A549 (cell line): ENCODE measurements around the gene NUDT19. TPM values are rescaled to one million over a fixed set of nuclear protein-coding genes. Genes with fewer than 3 reads are reported as not detected.

Experiments
- ATAC-seq, 2 experiments: fragments of 200-7000 bp in 1 of 2; fragments of >200 bp in 1 of 2; cut with Nextera tagmentation in 1 of 2; cut with Tn5 transposase in 1 of 2; 3 replicates each; pipeline versions ENCODE4 v1.8.0 to v1.9.1; 2018 to 2020; ENCODE audit warnings: mild to moderate bottlenecking in 1 of 2, moderate library complexity in 1 of 2
- CTCF ChIA-PET: fragments of 300-600 bp; sonication (Branson Sonifier 250); formaldehyde crosslinking; extraction: SDS; loops from one replicate; lab custom pipeline; 2021; ENCODE audit warnings: antibody characterized with exemption, inconsistent platforms; lab: Yijun Ruan, JAX
- POLR2A ChIA-PET: fragments of 350-600 bp; formaldehyde crosslinking; extraction: SDS; loops from one replicate; lab custom pipeline; 2021; ENCODE audit warnings: antibody characterized with exemption, inconsistent platforms; lab: Yijun Ruan, JAX
- DNase-seq, 2 experiments: peaks; one replicate each; pipeline versions ENCODE4 v3.0.0 to v3.0.0-alpha.2; 2011 to 2016; ENCODE audit warnings: low read depth in 1 of 2, low spot score in 1 of 2
- FAIRE-seq: peaks from 2 replicates; lab custom pipeline; 2011; peaks lifted over from hg19 to GRCh38; lab: Jason Lieb, UNC
- H3K27ac ChIP-seq, 2 experiments: fragments of >200 bp; sonication (Bioruptor Twin); formaldehyde crosslinking; 3 replicates each; pipeline ENCODE4 v1.5.1; 2016 to 2017
- H3K4me1 ChIP-seq: fragments of >200 bp; sonication (Bioruptor Twin); formaldehyde crosslinking; 3 replicates; pipeline ENCODE4 v1.6.1; 2016
- H3K4me2 ChIP-seq: fragments of >200 bp; sonication (Bioruptor Twin); formaldehyde crosslinking; 3 replicates; pipeline ENCODE4 v1.6.1; 2016
- H3K4me3 ChIP-seq: fragments of >200 bp; sonication (Bioruptor Twin); formaldehyde crosslinking; 3 replicates; pipeline ENCODE4 v1.5.1; 2016
- H3K9me3 ChIP-seq: fragments of >200 bp; sonication (Bioruptor Twin); formaldehyde crosslinking; 3 replicates; pipeline ENCODE4 v1.6.1; 2016
- CEBPB ChIP-seq, 2 experiments: fragments of >200 bp in 1 of 2; sonication (Bioruptor Twin) in 1 of 2; formaldehyde crosslinking in 1 of 2; IDR thresholded peaks; 2 replicates each; pipeline ENCODE4 v1.6.1; 2012 to 2016
- EHF ChIP-seq: fragments of 250-450 bp; sonication (Bioruptor Pico); IDR thresholded peaks from 2 replicates; pipeline ENCODE4 v1.5.0; 2020; ENCODE audit warnings: mild to moderate bottlenecking
- FOSB ChIP-seq: fragments of 250-450 bp; sonication (Bioruptor Pico); IDR thresholded peaks from 2 replicates; pipeline ENCODE4 v1.5.0; 2020; ENCODE audit warnings: mild to moderate bottlenecking, moderate library complexity
- FOSL2 ChIP-seq, 2 experiments: fragments of 450-650 bp in 1 of 2; fragments of >200 bp in 1 of 2; sonication (Bioruptor Twin) in 1 of 2; formaldehyde crosslinking; IDR thresholded peaks; 2 replicates each; pipeline versions ENCODE4 v1.5.0 to v1.6.1; 2016 to 2020; ENCODE audit warnings: mild to moderate bottlenecking in 1 of 2, moderate library complexity in 1 of 2
- FOXS1 ChIP-seq: fragments of 250-450 bp; sonication (Bioruptor Pico); IDR thresholded peaks from 2 replicates; pipeline ENCODE4 v1.5.0; 2020; ENCODE audit warnings: mild to moderate bottlenecking, moderate library complexity
- GATA3 ChIP-seq: IDR thresholded peaks from 2 replicates; pipeline ENCODE4 v1.6.1; 2012; ENCODE audit warnings: borderline replicate concordance
- HDAC2 ChIP-seq: fragments of 200-600 bp; sonication (generic); IDR thresholded peaks from 2 replicates; pipeline ENCODE4 v1.6.1; 2016
- HOXA7 ChIP-seq: fragments of 250-450 bp; sonication (Bioruptor Pico); IDR thresholded peaks from 2 replicates; pipeline ENCODE4 v1.5.0; 2020; ENCODE audit warnings: mild to moderate bottlenecking, moderate library complexity
- HOXB13 ChIP-seq: fragments of 250-450 bp; sonication (Bioruptor Pico); IDR thresholded peaks from 2 replicates; pipeline ENCODE4 v1.5.0; 2020; ENCODE audit warnings: low read depth, mild to moderate bottlenecking, moderate library complexity
- JUNB ChIP-seq: fragments of >200 bp; sonication (Bioruptor Twin); formaldehyde crosslinking; IDR thresholded peaks from 2 replicates; pipeline ENCODE4 v1.6.1; 2016
- KDM5A ChIP-seq: fragments of 200-600 bp; sonication (generic); IDR thresholded peaks from 2 replicates; pipeline ENCODE4 v1.6.1; 2016; ENCODE audit warnings: antibody characterized with exemption, mild to moderate bottlenecking
- NFE2L2 ChIP-seq: fragments of 150-350 bp; conservative IDR thresholded peaks from 2 replicates; pipeline ENCODE4 v1.6.1; 2014; ENCODE audit warnings: low read length
- NPAS2 ChIP-seq: fragments of 250-450 bp; sonication (Bioruptor Pico); IDR thresholded peaks from 2 replicates; pipeline ENCODE4 v1.8.0; 2022; ENCODE audit warnings: mild to moderate bottlenecking, moderate library complexity, borderline replicate concordance
- RFX5 ChIP-seq: fragments of 450-650 bp; IDR thresholded peaks from 2 replicates; pipeline ENCODE4 v1.7.1; 2014; ENCODE audit warnings: antibody characterized with exemption, mild to moderate bottlenecking, moderate library complexity
- RNF2 ChIP-seq: fragments of 200-600 bp; sonication (generic); IDR thresholded peaks from 2 replicates; pipeline ENCODE4 v1.6.1; 2016; ENCODE audit warnings: low read depth, mild to moderate bottlenecking, antibody characterized with exemption, moderate library complexity, borderline replicate concordance
- ZC3H11A ChIP-seq: fragments of 450-650 bp; IDR thresholded peaks from 2 replicates; pipeline ENCODE4 v1.6.1; 2014; ENCODE audit warnings: antibody characterized with exemption, mild to moderate bottlenecking
- ZFP36 ChIP-seq: fragments of 450-650 bp; IDR thresholded peaks from 2 replicates; pipeline ENCODE4 v1.6.1; 2014; ENCODE audit warnings: borderline replicate concordance; ENCODE audit not compliant: partially characterized antibody
- WGBS: methylation state at CpG from one replicate; pipeline ENCODE4 v1.1.6; 2017; ENCODE audit errors: missing lambda C conversion rate; 5-methylcytosine and 5-hydroxymethylcytosine counted together
- polyA plus RNA-seq, 4 experiments: library from polyadenylated mRNA; depleted of rRNA in 3 of 4; stranded (reverse); fragments of >200 nt; fragmentation: RNase III in 1 of 4; extraction: RNeasy Plus Mini Kit Qiagen cat#74134 plus additional on column Dnase treatment in 1 of 4; gene quantifications; 2 replicates in 3 of 4; 3 replicates in 1 of 4; pipeline ENCODE4 v1.2.3, GENCODE V29; 2011 to 2017
- TF ChIP-seq, protein P1 (sequence below): fragments of 150-350 bp; IDR thresholded peaks from 2 replicates; pipeline ENCODE4 v1.6.1; 2014; ENCODE audit warnings: low read depth, mild to moderate bottlenecking, low read length
- TF ChIP-seq, protein P2 (sequence below): fragments of 200-600 bp; sonication (generic); IDR thresholded peaks from 2 replicates; pipeline ENCODE4 v1.6.1; 2016; ENCODE audit warnings: antibody characterized with exemption, mild to moderate bottlenecking, moderate library complexity
- TF ChIP-seq, protein P3 (sequence below): IDR thresholded peaks from 2 replicates; pipeline ENCODE4 v1.6.1; 2012

NUDT19 gene
- polyA plus RNA-seq, 2 of the 4 experiments (the other 2 are of a cell fraction) = 30.1 to 32.6 TPM

DNA sequence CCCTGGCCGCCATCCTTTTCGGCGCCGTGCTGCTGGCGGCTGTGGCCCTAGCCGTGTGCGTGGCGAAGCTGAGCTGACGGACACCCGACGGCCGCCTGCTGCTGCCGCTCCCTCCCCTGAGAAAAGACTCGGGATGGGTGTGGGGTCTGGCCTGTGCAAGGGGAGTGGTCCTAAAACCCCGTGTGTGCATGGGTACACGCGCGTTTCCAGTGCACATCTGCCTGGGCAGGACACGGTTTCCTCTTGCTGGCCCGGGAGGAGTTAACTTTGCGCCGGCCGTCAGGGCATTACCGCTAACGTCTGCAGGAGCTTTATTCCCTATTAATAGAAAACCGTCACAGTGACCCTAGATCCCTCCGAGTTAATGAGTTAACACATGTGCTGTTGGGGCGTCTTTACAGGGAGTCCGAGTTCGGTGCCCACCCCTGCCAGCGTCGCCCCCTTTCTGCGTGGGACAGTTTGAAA is 14.7 kb upstream of the NUDT19 start:
- TF ChIP-seq RNF2 = no peak
- no peak for TF ChIP-seq RFX5
- TF ChIP-seq KDM5A = no peak
- TF ChIP-seq, protein P1, sequence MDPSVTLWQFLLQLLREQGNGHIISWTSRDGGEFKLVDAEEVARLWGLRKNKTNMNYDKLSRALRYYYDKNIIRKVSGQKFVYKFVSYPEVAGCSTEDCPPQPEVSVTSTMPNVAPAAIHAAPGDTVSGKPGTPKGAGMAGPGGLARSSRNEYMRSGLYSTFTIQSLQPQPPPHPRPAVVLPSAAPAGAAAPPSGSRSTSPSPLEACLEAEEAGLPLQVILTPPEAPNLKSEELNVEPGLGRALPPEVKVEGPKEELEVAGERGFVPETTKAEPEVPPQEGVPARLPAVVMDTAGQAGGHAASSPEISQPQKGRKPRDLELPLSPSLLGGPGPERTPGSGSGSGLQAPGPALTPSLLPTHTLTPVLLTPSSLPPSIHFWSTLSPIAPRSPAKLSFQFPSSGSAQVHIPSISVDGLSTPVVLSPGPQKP = no peak
- no peak for TF ChIP-seq HOXB13
- TF ChIP-seq HOXA7 = no peak
- no peak for TF ChIP-seq ZC3H11A
- TF ChIP-seq FOSB (CRISPR knock-in tag) = no peak
- TF ChIP-seq, protein P2, sequence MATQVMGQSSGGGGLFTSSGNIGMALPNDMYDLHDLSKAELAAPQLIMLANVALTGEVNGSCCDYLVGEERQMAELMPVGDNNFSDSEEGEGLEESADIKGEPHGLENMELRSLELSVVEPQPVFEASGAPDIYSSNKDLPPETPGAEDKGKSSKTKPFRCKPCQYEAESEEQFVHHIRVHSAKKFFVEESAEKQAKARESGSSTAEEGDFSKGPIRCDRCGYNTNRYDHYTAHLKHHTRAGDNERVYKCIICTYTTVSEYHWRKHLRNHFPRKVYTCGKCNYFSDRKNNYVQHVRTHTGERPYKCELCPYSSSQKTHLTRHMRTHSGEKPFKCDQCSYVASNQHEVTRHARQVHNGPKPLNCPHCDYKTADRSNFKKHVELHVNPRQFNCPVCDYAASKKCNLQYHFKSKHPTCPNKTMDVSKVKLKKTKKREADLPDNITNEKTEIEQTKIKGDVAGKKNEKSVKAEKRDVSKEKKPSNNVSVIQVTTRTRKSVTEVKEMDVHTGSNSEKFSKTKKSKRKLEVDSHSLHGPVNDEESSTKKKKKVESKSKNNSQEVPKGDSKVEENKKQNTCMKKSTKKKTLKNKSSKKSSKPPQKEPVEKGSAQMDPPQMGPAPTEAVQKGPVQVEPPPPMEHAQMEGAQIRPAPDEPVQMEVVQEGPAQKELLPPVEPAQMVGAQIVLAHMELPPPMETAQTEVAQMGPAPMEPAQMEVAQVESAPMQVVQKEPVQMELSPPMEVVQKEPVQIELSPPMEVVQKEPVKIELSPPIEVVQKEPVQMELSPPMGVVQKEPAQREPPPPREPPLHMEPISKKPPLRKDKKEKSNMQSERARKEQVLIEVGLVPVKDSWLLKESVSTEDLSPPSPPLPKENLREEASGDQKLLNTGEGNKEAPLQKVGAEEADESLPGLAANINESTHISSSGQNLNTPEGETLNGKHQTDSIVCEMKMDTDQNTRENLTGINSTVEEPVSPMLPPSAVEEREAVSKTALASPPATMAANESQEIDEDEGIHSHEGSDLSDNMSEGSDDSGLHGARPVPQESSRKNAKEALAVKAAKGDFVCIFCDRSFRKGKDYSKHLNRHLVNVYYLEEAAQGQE = no peak
- ATAC-seq (no peak), FAIRE-seq (no peak), DNase-seq (no peak)
- H3K4me1 ChIP-seq = peaks cover 7% of the 10 kb centered on the region; the same call in 2 of the 3 replicates
- CTCF ChIA-PET = interaction anchor here (0.6 to 2.4 kb wide), 16 partner anchors 8 to 287 kb away, joined by 3 to 11 read pairs (median 4); partner anchors contain the start of gene NUDT19
- H3K4me2 ChIP-seq = peak overlapping the region; percentile 82
- WGBS = 82% methylated on average over 33 of the region's 33 CpGs
- no peak overlapping the region for H3K27ac ChIP-seq
- H3K9me3 ChIP-seq = no peaks in the 10 kb centered on the region; the same call in 2 of the 3 replicates
- H3K4me3 ChIP-seq = peak overlapping the region; percentile 84; the same call in 1 of the 3 replicates
- POLR2A ChIA-PET = interaction anchor here (0.5 to 2.0 kb wide), 2 partner anchors 14 to 279 kb away, joined by 3 to 7 read pairs; partner anchors contain the start of gene NUDT19

DNA sequence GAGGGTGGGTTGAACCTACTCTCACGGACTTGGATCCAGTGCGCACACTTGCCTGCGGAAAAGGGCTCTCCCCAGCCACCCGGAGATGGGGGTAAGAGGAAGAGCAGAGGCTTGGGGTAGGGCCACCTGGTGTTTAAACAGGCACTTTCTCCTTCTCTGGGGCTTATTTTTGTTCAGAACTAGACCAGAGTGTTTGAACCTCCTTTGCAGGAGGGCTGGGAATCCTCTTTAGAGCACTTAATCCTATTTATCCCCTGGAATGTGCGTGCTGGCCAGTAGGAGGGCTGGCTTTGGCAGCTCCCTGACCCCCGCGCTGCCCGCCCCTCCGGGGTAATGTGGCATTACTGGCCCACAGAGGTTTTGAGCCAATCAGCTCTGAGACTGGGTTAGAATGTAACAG is 14.0 kb upstream of the NUDT19 start:
- H3K27ac ChIP-seq = no peak overlapping the region
- DNase-seq (no peak), ATAC-seq (no peak), FAIRE-seq (no peak)
- H3K9me3 ChIP-seq = no peaks in the 10 kb centered on the region; the same call in 2 of the 3 replicates
- ChIA-PET POLR2A (interaction anchor here (2.0 kb wide), 1 partner anchor 14 kb away, joined by 7 read pairs; the partner anchor contains the start of gene NUDT19), CTCF (interaction anchor here (0.6 to 2.4 kb wide), 8 partner anchors 10 to 442 kb away, joined by 3 to 11 read pairs (median 4); partner anchors contain the start of gene NUDT19)
- WGBS = 78% methylated on average over 9 of the region's 9 CpGs
- TF ChIP-seq, protein P3, sequence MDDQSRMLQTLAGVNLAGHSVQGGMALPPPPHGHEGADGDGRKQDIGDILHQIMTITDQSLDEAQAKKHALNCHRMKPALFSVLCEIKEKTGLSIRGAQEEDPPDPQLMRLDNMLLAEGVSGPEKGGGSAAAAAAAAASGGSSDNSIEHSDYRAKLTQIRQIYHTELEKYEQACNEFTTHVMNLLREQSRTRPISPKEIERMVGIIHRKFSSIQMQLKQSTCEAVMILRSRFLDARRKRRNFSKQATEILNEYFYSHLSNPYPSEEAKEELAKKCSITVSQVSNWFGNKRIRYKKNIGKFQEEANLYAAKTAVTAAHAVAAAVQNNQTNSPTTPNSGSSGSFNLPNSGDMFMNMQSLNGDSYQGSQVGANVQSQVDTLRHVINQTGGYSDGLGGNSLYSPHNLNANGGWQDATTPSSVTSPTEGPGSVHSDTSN = no peak
- TF ChIP-seq GATA3 (no peak), JUNB (no peak), HDAC2 (no peak), ZFP36 (no peak), EHF (no peak), FOXS1 (CRISPR knock-in tag) (no peak), FOSL2 (IDR thresholded peaks at IDR 0.05) (no peak), FOSL2 (CRISPR knock-in tag; IDR thresholded peaks at IDR 0.05) (no peak), FOSB (CRISPR knock-in tag) (no peak), NFE2L2 (no peak), CEBPB (IDR thresholded peaks at IDR 0.05) (no peak), NPAS2 (CRISPR knock-in tag) (no peak)
- TF ChIP-seq, all 56 proteins: peak for 0
- H3K4me1 ChIP-seq = peaks cover 7% of the 10 kb centered on the region; the same call in 2 of the 3 replicates
- H3K4me3 ChIP-seq = no peak overlapping the region
- H3K4me2 ChIP-seq = no peak overlapping the region
